Heart left ventricle (tissue), 16 donors: ENCODE data around the gene RPL39L. TPM values are rescaled to one million over a fixed set of nuclear protein-coding genes. Genes with fewer than 3 reads are reported as not detected.

ENCODE experiments used
- ATAC-seq, 4 donors: fragments of 200-7000 bp; cut with Tn5 transposase; one replicate each; pipeline ENCODE4 v1.9.1; 2020 to 2022; ENCODE audit warnings: moderate library complexity in 4 of 4, mild to moderate bottlenecking in 3 of 4, moderate number of reproducible peaks in 1 of 4
- DNase-seq, 5 donors: peaks; one replicate each; pipeline ENCODE4 v3.0.0-alpha.2; 2020
- H3K27ac ChIP-seq, 12 donors: fragments of 200-600 bp; sonication (generic) in 4 of 12; one replicate each; pipeline versions ENCODE4 v1.5.0 to v1.8.0; 2016 to 2022; ENCODE audit warnings: mild to moderate bottlenecking in 2 of 12
- H3K27me3 ChIP-seq, 9 donors: fragments of 200-600 bp; sonication (generic) in 2 of 9; one replicate each; pipeline versions ENCODE4 v1.5.1 to v1.8.0; 2016 to 2022; ENCODE audit warnings: mild to moderate bottlenecking in 3 of 9
- H3K36me3 ChIP-seq, 9 donors: fragments of 200-600 bp; sonication (generic) in 2 of 9; one replicate each; pipeline versions ENCODE4 v1.5.0 to v1.8.0; 2018 to 2022; ENCODE audit warnings: mild to moderate bottlenecking in 2 of 9
- H3K4me1 ChIP-seq, 12 donors: fragments of 200-600 bp; sonication (generic) in 4 of 12; one replicate each; pipeline versions ENCODE4 v1.5.0 to v1.8.0; 2016 to 2022; ENCODE audit warnings: mild to moderate bottlenecking in 3 of 12
- H3K4me3 ChIP-seq, 12 donors: fragments of 200-600 bp; sonication (generic) in 4 of 12; one replicate each; pipeline versions ENCODE4 v1.5.0 to v1.8.0; 2017 to 2022; ENCODE audit warnings: mild to moderate bottlenecking in 9 of 12, moderate library complexity in 4 of 12
- H3K9me3 ChIP-seq, 12 donors: fragments of 200-600 bp; sonication (generic) in 4 of 12; one replicate each; pipeline versions ENCODE4 v1.5.0 to v1.8.0; 2016 to 2022; ENCODE audit warnings: mild to moderate bottlenecking in 1 of 12
- POLR2A ChIP-seq, 2 donors: fragments of 450-650 bp; IDR thresholded peaks; one replicate each; pipeline ENCODE4 v1.6.1; 2017; ENCODE audit warnings: antibody characterized with exemption in 2 of 2, mild to moderate bottlenecking in 2 of 2, moderate library complexity in 2 of 2
- WGBS, 4 donors: extraction: QIAGEN DNeasy Blood & Tissue Kit in 2 of 4; methylation state at CpG; one replicate each; pipeline versions ENCODE4 v1.1.5 to v1.1.7; 2013 to 2018; 5-methylcytosine and 5-hydroxymethylcytosine counted together
- intact Hi-C, 10 donors: fragments of 100-400 bp; cut with DNase I; formaldehyde crosslinking; loops; one replicate each; pipeline versions ENCODE4 v1.11.1 to v1.14.2; 2022
- polyA plus RNA-seq, 2 donors: library from polyadenylated mRNA; stranded (reverse); fragments of 200-250 nt; gene quantifications; one replicate each; pipeline ENCODE4 v1.2.3, GENCODE V29; 2013
- total RNA-seq, 9 donors: library from RNA; depleted of rRNA in 2 of 9; stranded (reverse); fragments of >200 nt in 2 of 9; fragmentation: NEBNext Ultra II Directional in 3 of 9; extraction: Animal tissue kit (Norgen Biotek cat#: 25700) in 3 of 9; gene quantifications; one replicate each; pipeline versions ENCODE4 v1.1.0 to v1.2.4, GENCODE V29; 2016 to 2023
- TF ChIP-seq, protein P1 (sequence below), 12 donors: fragments of 200-600 bp; sonication (generic) in 4 of 12; IDR thresholded peaks; one replicate each; pipeline versions ENCODE4 v1.5.0 to v1.8.0; 2018 to 2022; ENCODE audit warnings: antibody characterized with exemption in 12 of 12, mild to moderate bottlenecking in 5 of 12
- donor health status: ischemic (EF 13 %, LVEDD 7.1; RV severe dilation, severe dysfunction).
- donor health status: healthy with polysubstance abuse.
- donor health status: DM: no; HTN: yes; CAD: no.
- donor health status: DM: no; HTN: no; CAD: no.
- donor health status: ischemic (EF 25% LVEDD 6.9; RV normal size, moderate dysfunction).
- donor health status: ischemic (EF 25% LVEDD 5.7; RV mildly dilated, moderate dysfunction).
- donor health status: healthy.
- donor health status: DM: yes; HTN: yes; CAD: no.
- donor health status: ischemic (EF 35%, LVEDD 5.7; RV mildly dilated, moderate dysfunction).
- donor health status: nonischemic (EF 11% LVEDD 7.7; RV severe dilation, severe dysfunction).
- donor health status: DM: yes; HTN: yes; CAD: no.
- donor health status: PGD.
- donor health status: ischemic (EF 29% LVEDD 5.4; RV normal size, mild dysfunction).
- donor health status: nonischemic (EF 23%, LVEDD 6.1; RV moderate dilation, normal function).

The RPL39L gene
- total and polyA plus RNA-seq, 11 donors, result 1.9 to 16.3 (median 4.6) TPM

DNA sequence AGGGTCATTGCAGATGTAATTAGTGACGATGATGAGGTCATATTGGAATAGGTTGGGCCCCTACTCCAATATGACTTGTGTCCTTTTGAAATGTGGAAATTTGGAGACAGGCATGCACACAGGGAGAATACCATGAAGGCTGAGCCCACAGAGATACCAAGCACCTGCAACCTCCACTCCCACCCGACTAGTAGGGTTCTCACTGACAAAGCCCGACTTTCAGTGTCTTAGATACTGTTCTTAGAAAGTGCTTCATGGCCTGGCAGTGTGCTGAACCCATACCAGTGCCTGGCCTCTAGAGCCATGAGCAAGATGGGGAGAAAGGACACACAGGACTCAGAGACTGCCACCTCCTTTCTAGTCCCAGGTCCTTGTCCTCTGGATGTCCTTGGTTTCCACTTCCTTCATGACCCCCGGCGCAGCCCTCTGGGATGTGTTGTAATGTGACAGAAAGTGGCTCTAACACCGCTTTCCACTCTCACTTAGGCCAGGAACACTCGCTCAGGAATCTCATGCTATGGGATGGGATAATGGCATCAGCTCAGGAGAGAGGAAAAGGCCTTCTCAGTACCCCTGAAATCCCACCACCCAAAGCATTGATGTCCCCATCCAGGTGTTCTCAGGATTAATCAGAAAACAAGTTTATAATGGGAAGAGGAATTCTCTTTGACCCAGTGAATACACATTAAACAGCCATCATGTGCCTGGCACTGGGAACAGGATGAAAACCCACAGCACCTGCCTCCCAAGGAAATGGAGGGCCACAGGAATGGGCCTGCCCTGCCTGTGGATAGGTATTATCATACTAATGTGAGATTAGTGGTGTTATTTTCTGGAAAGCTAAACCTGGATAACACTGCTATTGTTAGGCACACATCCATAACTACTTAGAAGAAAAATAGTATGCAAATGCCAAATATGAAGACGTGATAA lies 59.9 kb downstream of the RPL39L start:
- intact Hi-C loops, result loop anchor here in 1 of 10 donors (10.0 kb wide), 1 partner anchor 235 kb away; the partner anchor contains the start of gene ADIPOQ
- H3K27ac ChIP-seq, result no peak overlapping the region

DNA sequence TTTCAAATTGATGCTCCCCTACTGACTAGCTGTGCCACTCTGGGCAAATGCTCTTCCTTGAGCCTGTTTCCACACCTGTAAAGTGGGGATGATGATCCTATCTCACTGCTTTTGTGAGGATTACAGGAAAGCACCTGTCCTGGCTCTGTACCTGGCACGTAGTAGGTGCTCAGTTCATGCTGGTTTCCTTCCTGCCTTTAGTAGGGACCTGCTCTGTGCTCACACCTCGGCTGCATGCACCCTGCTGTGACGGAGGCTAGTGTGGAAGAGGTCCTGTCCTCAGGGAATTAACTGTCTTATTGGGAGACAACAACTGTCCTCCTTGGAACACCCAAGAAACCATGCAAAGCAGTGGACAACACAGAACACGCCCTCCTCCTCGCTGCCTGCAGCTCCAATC lies 61.8 kb downstream of the RPL39L start:
- H3K36me3 ChIP-seq, result peaks cover 0 to 67% (median 60%) of the 10 kb centered on the region in 9 donors
- peaks cover 0 to 5% (median 0%) of the 10 kb centered on the region in 12 donors for H3K4me1 ChIP-seq
- H3K27me3 ChIP-seq, result no peaks in the 10 kb centered on the region
- ATAC-seq (no peak), DNase-seq (no peak)
- H3K9me3 ChIP-seq, result no peaks in the 10 kb centered on the region
- no peak overlapping the region for H3K27ac ChIP-seq
- WGBS, 4 donors, result 91 to 96% (median 93%) methylated on average over 5 of the region's 5 CpGs
- no peak overlapping the region for H3K4me3 ChIP-seq
- TF ChIP-seq, protein P1, sequence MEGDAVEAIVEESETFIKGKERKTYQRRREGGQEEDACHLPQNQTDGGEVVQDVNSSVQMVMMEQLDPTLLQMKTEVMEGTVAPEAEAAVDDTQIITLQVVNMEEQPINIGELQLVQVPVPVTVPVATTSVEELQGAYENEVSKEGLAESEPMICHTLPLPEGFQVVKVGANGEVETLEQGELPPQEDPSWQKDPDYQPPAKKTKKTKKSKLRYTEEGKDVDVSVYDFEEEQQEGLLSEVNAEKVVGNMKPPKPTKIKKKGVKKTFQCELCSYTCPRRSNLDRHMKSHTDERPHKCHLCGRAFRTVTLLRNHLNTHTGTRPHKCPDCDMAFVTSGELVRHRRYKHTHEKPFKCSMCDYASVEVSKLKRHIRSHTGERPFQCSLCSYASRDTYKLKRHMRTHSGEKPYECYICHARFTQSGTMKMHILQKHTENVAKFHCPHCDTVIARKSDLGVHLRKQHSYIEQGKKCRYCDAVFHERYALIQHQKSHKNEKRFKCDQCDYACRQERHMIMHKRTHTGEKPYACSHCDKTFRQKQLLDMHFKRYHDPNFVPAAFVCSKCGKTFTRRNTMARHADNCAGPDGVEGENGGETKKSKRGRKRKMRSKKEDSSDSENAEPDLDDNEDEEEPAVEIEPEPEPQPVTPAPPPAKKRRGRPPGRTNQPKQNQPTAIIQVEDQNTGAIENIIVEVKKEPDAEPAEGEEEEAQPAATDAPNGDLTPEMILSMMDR (IDR thresholded peaks at IDR 0.05), result no peak
- no peak for TF ChIP-seq POLR2A (IDR thresholded peaks at IDR 0.05)
- intact Hi-C loops, result loop anchor here in 1 of 10 donors (10.0 kb wide), 1 partner anchor 233 kb away; the partner anchor contains the start of gene ADIPOQ

More for the DNA sequence above, 59.9 kb downstream of the RPL39L start:
- Histone ChIP-seq H3K4me3 (no peak overlapping the region), H3K4me1 (peaks cover 0 to 6% (median 0%) of the 10 kb centered on the region in 12 donors), H3K27me3 (no peaks in the 10 kb centered on the region), H3K9me3 (no peaks in the 10 kb centered on the region), H3K36me3 (peaks cover 0 to 49% (median 41%) of the 10 kb centered on the region in 9 donors)
- WGBS, 4 donors, result 79 to 93% (median 88%) methylated on average over 8 of the region's 8 CpGs
- DNase-seq (no peak), ATAC-seq (no peak)
- TF ChIP-seq POLR2A (IDR thresholded peaks at IDR 0.05), result no peak
- TF ChIP-seq, protein P1 (IDR thresholded peaks at IDR 0.05), result no peak

DNA sequence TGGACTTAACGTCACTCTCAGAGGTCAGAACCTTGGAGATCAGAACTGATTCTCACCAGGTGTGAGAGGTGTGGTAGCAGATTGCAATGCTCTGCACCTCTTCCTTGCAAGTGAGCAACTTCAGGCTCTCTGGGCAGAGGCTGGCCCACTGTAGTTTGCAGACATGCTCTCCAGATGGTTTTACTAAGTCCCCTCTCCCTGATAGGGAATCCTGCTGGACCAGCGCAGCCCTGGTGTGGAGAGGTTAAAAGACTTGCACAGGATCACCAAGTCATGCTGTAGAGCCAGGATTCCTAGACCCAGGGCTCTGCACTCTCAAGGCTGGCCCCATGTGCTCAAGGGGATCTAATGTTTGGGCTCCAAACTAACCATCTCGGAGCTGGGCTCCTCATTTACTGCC lies 62.2 kb downstream of the RPL39L start:
- Histone ChIP-seq H3K4me1 (peaks cover 0 to 6% (median 0%) of the 10 kb centered on the region in 12 donors), H3K4me3 (no peak overlapping the region), H3K9me3 (no peaks in the 10 kb centered on the region), H3K27me3 (no peaks in the 10 kb centered on the region), H3K27ac (no peak overlapping the region), H3K36me3 (peaks cover 0 to 71% (median 64%) of the 10 kb centered on the region in 9 donors)
- WGBS, 4 donors, result 91 to 94% (median 93%) methylated on average over 3 of the region's 3 CpGs
- intact Hi-C loops, result loop anchor here in 1 of 10 donors (10.0 kb wide), 1 partner anchor 232 kb away; the partner anchor contains the start of gene ADIPOQ
- TF ChIP-seq, protein P1 (IDR thresholded peaks at IDR 0.05), result no peak
- DNase-seq (no peak), ATAC-seq (no peak)

DNA sequence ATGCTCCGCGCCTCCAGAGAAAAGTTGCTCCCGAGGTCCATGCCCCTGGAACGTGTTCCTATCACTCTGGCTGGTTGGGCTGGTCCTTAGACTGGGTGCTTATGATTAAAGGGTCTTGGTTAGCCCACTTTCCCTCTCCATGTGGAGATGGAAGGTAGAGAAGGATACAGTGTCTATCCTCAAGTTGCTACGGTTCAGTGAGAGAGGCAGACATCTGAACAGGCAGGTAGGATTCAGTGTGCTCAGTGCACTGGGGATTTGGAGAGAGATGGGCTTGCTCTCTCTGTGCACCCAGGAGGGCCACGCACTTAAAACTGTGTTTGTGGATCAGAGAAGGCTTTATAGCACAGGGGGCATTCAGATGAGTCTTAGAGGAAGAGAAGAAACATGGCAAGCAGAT lies 63.0 kb downstream of the RPL39L start:
- no peak for ATAC-seq
- no peak overlapping the region for H3K4me3 ChIP-seq
- intact Hi-C loops, result loop anchor here in 1 of 10 donors (10.0 kb wide), 1 partner anchor 231 kb away; the partner anchor contains the start of gene ADIPOQ

More for the DNA sequence above, 63.0 kb downstream of the RPL39L start:
- H3K9me3 ChIP-seq, result no peaks in the 10 kb centered on the region
- H3K27ac ChIP-seq, result no peak overlapping the region
- no peaks in the 10 kb centered on the region for H3K27me3 ChIP-seq
- DNase-seq, result no peak
- peaks cover 0 to 6% (median 0%) of the 10 kb centered on the region in 12 donors for H3K4me1 ChIP-seq
- H3K36me3 ChIP-seq, result peaks cover 0 to 74% (median 66%) of the 10 kb centered on the region in 9 donors
- TF ChIP-seq, protein P1 (IDR thresholded peaks at IDR 0.05), result no peak
- no peak for TF ChIP-seq POLR2A (IDR thresholded peaks at IDR 0.05)
- WGBS, 4 donors, result 92 to 95% (median 93%) methylated on average over 6 of the region's 6 CpGs
